Ishikawa (cell line): ENCODE measurements around the gene PLPP1.

Experiments
- CEBPB ChIP-seq: IDR thresholded peaks from 2 replicates; pipeline ENCODE4 v1.6.1; 2012
- CREB1 ChIP-seq: IDR thresholded peaks from 2 replicates; pipeline ENCODE4 v1.6.1; 2012; ENCODE audit warnings: low read depth
- EGR1 ChIP-seq: IDR thresholded peaks from 2 replicates; pipeline ENCODE4 v1.6.1; 2012
- EP300 ChIP-seq: IDR thresholded peaks from 2 replicates; pipeline ENCODE4 v1.6.1; 2012; ENCODE audit warnings: borderline replicate concordance
- FOXM1 ChIP-seq: IDR thresholded peaks from 2 replicates; pipeline ENCODE4 v1.6.1; 2012; ENCODE audit warnings: low read depth, borderline replicate concordance
- MAX ChIP-seq: IDR thresholded peaks from 2 replicates; pipeline ENCODE4 v1.6.1; 2012
- NFIC ChIP-seq: IDR thresholded peaks from 2 replicates; pipeline ENCODE4 v1.6.1; 2012
- RAD21 ChIP-seq: IDR thresholded peaks from 2 replicates; pipeline ENCODE4 v1.6.1; 2012; ENCODE audit warnings: low read depth
- REST ChIP-seq: IDR thresholded peaks from 2 replicates; pipeline ENCODE4 v1.6.1; 2012; ENCODE audit warnings: low read depth, mild to moderate bottlenecking
- TAF1 ChIP-seq: IDR thresholded peaks from 2 replicates; pipeline ENCODE4 v1.6.1; 2012; ENCODE audit warnings: low read depth, mild to moderate bottlenecking
- TCF12 ChIP-seq: IDR thresholded peaks from 2 replicates; pipeline ENCODE4 v1.6.1; 2012; ENCODE audit warnings: low read depth
- TEAD4 ChIP-seq: IDR thresholded peaks from 2 replicates; pipeline ENCODE4 v1.6.1; 2012
- USF1 ChIP-seq: IDR thresholded peaks from 2 replicates; pipeline ENCODE4 v1.6.1; 2012
- YY1 ChIP-seq: IDR thresholded peaks from 2 replicates; pipeline ENCODE4 v1.6.1; 2012; ENCODE audit warnings: low read depth
- ZBTB7A ChIP-seq: IDR thresholded peaks from 2 replicates; pipeline ENCODE4 v1.6.1; 2012; ENCODE audit warnings: low read depth

PLPP1 gene

GRCh38 chr5:55385846-55386245 is 148.9 kb downstream of the PLPP1 start:
- TF ChIP-seq CEBPB (no peak), TEAD4 (no peak), USF1 (no peak), NFIC (no peak), EGR1 (no peak), RAD21 (no peak), MAX (no peak), EP300 (no peak), ZBTB7A (no peak), YY1 (no peak), REST (no peak), FOXM1 (no peak)

DNA sequence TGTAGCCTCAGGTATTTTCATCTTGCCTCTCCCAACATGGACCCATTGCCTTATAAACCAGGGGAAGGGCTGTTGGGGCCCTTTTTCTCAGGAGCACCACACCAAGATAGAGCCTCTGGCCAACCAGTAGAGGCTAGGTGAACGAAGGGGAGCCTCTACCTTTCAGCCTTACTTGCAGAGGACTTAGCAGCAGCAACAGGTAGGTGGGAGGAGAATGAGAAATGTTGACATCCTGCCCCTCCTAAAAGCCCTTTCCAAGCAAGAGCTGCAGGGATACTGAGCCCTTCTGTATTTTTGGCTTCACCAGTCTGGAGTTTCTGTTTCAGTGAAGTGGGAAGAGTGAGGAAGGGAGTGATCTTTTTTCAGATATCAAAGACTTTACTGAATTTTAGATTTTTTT is 149.5 kb downstream of the PLPP1 start:
- no peak for TF ChIP-seq FOXM1
- no peak for TF ChIP-seq TEAD4
- no peak for TF ChIP-seq CREB1
- no peak for TF ChIP-seq TCF12
- TF ChIP-seq REST, result no peak
- TF ChIP-seq NFIC, result no peak
- no peak for TF ChIP-seq YY1

- TF ChIP-seq FOXM1, result no peak
- TF ChIP-seq TCF12, result no peak
- TF ChIP-seq TEAD4, result no peak
- TF ChIP-seq CREB1, result no peak
- TF ChIP-seq USF1, result no peak
- TF ChIP-seq NFIC, result no peak
- no peak for TF ChIP-seq TAF1
- TF ChIP-seq YY1, result no peak
- no peak for TF ChIP-seq RAD21
- no peak for TF ChIP-seq REST
- no peak for TF ChIP-seq MAX
- TF ChIP-seq EP300, result no peak
- TF ChIP-seq ZBTB7A, result no peak
- TF ChIP-seq EGR1, result no peak
- TF ChIP-seq CEBPB, result no peak
Measured at GRCh38 chr5:55384072-55384471, 150.7 kb downstream of the PLPP1 start.

GRCh38 chr5:55383254-55383653 is 151.5 kb downstream of the PLPP1 start:
- TF ChIP-seq EP300 (no peak), NFIC (no peak), REST (no peak), CEBPB (no peak), YY1 (no peak), ZBTB7A (no peak)
